Measurements from ENCODE around the gene ANKRD53.

Gene ANKRD53

GRCh38 chr2:70943205-70943871 is 35.1 kb upstream of the ANKRD53 start:
- no peak for DNase-seq

GRCh38 chr2:70944111-70944690 is 34.2 kb upstream of the ANKRD53 start:
- DNase-seq: no peak

GRCh38 chr2:70946832-70947442 is 31.5 kb upstream of the ANKRD53 start:
- peak in 1 of 2 experiments; percentile 37 for DNase-seq

GRCh38 chr2:70947556-70948184 is 30.8 kb upstream of the ANKRD53 start:
- DNase-seq: no peak

GRCh38 chr2:70948337-70949003 is 30.0 kb upstream of the ANKRD53 start:
- peak in 1 of 2 experiments; percentile 56 for DNase-seq

- no peak for DNase-seq
Observed at GRCh38 chr2:70949086-70949485, 29.3 kb upstream of the ANKRD53 start.

- no peak for DNase-seq
Observed at GRCh38 chr2:70954886-70955285, 23.5 kb upstream of the ANKRD53 start.

- DNase-seq: no peak
Observed at GRCh38 chr2:70956141-70956540, 22.3 kb upstream of the ANKRD53 start.

- DNase-seq: no peak
Observed at GRCh38 chr2:70957798-70958197, 20.6 kb upstream of the ANKRD53 start.

- DNase-seq: no peak
Observed at GRCh38 chr2:70958759-70959158, 19.7 kb upstream of the ANKRD53 start.

GRCh38 chr2:70959271-70959761 is 19.1 kb upstream of the ANKRD53 start:
- DNase-seq: no peak

- no peak for DNase-seq
Observed at GRCh38 chr2:70959851-70960832, 18.3 kb upstream of the ANKRD53 start.

- DNase-seq: no peak
Observed at GRCh38 chr2:70960833-70961647, 17.4 kb upstream of the ANKRD53 start.

GRCh38 chr2:70961648-70961994 is 16.8 kb upstream of the ANKRD53 start:
- DNase-seq: no peak

GRCh38 chr2:70962211-70962884 is 16.1 kb upstream of the ANKRD53 start:
- DNase-seq: no peak

- DNase-seq: no peak
Observed at GRCh38 chr2:70962885-70963878, 15.2 kb upstream of the ANKRD53 start.

GRCh38 chr2:70964133-70964532 is 14.3 kb upstream of the ANKRD53 start:
- no peak for DNase-seq

GRCh38 chr2:70964596-70965386 is 13.6 kb upstream of the ANKRD53 start:
- DNase-seq: no peak
